Measurements from ENCODE around the gene PSMD4.

The PSMD4 gene

GRCh38 chr1:151311011-151311410 is 56.5 kb downstream of the PSMD4 start:
- DNase-seq = no peak

DNA sequence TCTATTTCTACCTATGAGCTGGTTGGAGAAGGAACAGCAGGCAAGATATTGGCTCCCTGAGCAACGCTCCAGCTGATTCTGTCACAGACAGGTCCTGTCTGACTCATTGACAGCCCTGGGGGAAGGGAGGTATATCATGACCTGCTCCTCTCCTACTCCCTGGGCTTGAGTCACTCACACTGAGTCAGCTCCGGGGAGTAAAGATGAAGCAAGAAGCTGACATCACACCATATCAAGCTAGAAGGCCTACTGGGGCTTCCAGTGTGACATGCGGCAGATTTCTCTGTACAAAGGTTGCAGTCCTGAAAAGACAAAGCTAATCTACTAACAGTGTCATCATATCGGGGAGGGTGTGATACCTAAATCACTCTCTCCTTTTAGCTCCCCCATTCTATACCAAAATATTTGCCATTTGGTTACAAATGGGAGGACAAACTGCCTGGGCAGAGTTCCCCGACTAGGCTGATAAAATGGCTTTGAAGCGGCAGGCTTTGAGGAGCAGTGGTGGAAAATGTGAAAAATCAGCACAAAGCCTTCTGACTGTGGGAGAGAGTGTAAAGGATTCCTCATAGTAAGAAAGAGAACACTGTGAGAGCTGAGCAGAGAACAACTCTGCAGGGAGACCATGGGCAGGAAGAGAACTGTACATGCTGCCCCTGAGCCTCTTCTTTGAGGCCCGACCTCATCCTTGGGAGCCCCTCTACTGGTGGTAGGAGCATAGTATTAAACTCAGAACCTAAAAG is 57.2 kb downstream of the PSMD4 start:
- DNase-seq = no peak

- DNase-seq = no peak
These were observed 57.9 kb downstream of the PSMD4 start for GRCh38 chr1:151312411-151312810.

GRCh38 chr1:151312826-151313225 is 58.3 kb downstream of the PSMD4 start:
- no peak for DNase-seq

DNA sequence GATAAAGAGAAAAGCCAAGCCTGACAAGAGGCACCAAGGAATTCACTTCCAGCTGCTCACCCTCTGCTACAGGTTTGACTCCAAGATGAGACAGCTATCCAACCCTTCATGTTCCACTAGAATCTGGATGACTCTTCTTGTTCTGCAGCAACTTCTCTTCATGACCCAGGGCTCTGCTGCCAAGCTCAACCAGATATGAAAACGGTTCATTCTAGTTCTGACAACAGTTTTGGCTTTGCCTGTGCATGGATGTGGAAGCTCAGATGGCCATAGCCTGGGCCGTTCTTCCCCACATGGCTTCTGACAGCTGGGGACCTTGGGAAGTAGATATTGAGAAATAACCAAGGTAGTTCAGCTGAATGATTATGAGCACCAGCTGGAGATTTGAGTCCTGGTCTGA is 59.0 kb downstream of the PSMD4 start:
- DNase-seq = no peak

- DNase-seq = no peak
These were observed 59.8 kb downstream of the PSMD4 start for GRCh38 chr1:151314137-151314875.

GRCh38 chr1:151315565-151316235 is 61.2 kb downstream of the PSMD4 start:
- no peak for DNase-seq
